ENCODE measurements around the gene MYL7.
A peak's percentile ranks its signal among the peaks of the same experiment; 100 is the strongest.
"Not testable (repeated sequence)": the region's sequence is repeated elsewhere in the genome, so short reads cannot be mapped to it uniquely, and the experiment has no call there.

The MYL7 gene

DNA sequence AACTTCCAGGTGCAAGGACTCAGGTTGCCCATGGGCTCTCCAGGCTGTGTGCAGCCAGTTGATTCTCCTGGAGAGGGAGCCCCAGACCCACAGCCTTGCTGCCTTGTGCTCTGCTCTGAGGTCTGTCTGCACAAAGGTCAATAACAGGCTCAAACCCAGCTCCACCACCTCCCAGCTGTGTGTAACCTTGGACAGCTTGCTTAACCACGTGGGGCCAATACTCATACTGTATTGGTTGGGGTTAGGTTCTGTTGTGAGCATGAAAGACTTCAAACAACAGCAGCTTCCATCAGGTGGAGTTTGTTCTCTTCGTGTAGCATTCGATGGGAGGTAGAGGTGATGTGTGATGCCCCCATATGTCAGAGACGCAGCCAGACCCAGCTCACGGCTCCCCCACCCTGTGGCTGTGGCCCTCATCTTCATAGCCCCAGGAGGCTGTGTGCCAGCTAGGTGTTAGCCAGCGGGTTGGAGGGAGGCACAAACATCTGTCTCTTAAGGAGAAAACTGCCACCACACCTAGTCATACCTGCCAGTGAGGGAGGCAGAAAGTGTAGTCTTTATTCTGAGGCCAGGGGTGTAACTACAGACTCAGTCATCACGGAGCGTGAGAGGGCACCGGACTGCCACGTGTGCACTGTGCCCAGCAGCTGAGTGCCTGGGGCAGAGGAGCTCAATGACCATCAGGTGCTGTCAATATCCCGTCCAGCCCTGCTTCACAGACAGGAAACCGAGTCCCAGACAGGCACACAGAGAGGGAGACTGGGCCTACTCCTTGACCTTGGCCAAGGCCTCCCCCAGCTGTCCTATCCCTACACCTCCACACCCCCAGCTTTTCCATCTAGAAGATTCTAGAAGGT is 9.7 kb downstream of the MYL7 start:
- Histone ChIP-seq H3K4me1 (ENCODE audit: control insufficient read depth, insufficient read depth, low read length) (no peaks in the 10 kb centered on the region), H3K4me3 (ENCODE audit: low read length) (no peak overlapping the region), H3K36me3 (ENCODE audit: control insufficient read depth, insufficient read depth, low read length) (no peaks in the 10 kb centered on the region), H3K9ac (ENCODE audit: low read length) (no peak overlapping the region), H3K9me3 (ENCODE audit: control insufficient read depth, low read length) (no peaks in the 10 kb centered on the region), H3K27me3 (ENCODE audit: control insufficient read depth, insufficient read depth, low read length) (no peaks in the 10 kb centered on the region)

DNA sequence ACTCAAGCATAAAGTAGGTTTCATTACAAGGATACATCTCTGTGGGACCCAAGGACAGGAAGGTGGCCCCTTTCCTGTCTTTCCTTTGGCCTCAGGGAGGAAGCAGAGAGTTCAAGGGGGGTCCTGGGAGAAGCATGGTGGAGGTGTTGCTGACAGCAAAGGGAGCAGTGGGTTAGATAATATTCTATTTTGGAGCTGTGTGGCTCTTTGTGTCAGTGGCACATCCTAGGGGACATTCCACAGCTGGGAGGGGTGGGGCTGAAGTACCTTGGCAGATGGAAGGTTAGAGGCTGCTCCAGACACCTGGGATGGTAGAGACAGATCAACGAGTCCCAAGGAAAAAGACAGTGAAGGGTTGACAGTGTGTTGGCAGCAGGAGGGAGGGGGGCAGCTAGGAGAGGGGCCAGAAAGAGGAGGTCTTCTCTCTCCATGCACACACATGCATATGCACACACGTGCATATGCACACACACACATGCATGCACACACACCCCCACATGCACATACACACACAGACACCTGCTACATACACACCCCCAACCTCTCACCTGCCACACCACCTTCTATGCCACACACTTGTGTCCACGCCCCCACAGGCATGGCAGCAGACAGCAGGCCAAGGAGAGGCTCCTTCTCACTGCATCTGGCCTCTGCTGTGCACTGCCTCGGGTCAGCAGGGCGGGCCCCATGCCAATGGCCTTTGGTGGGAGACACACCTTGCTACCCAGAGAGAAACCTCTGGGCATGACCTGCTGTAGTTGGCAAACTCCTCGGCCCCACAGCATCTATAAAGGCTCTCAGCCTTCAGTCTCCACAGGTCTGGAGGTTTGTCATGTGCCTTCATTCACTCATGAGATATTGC is 12.2 kb downstream of the MYL7 start:
- H3K9ac ChIP-seq (ENCODE audit: low read length): no peak overlapping the region
- no peaks in the 10 kb centered on the region for H3K36me3 ChIP-seq (ENCODE audit: control insufficient read depth, insufficient read depth, low read length)
- no peak overlapping the region for H3K4me3 ChIP-seq (ENCODE audit: low read length)
- H3K27me3 ChIP-seq (ENCODE audit: control insufficient read depth, insufficient read depth, low read length): no peaks in the 10 kb centered on the region
- no peaks in the 10 kb centered on the region for H3K4me1 ChIP-seq (ENCODE audit: control insufficient read depth, insufficient read depth, low read length)
- no peaks in the 10 kb centered on the region for H3K9me3 ChIP-seq (ENCODE audit: control insufficient read depth, low read length)

DNA sequence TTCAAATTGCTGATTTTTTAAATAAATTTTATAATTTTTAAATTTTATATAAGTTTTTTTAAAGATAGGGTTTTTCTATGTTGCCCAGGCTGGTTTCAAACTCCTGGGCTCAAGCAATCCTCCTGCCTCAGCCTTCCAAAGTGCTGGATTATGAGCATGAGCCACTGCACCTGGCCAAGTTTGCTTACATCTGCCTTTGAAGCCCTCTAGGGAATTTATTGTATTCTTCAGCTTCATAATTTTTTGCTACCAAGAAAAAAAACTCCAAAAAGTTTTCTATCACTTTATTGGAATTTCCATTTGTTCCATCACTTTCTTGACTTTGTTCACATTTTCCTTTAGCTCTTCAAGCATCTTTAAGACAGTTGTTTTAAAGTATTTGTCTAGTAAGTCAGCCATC is 14.0 kb downstream of the MYL7 start:
- no peaks in the 10 kb centered on the region for H3K9me3 ChIP-seq (ENCODE audit: control insufficient read depth, low read length)
- H3K36me3 ChIP-seq (ENCODE audit: control insufficient read depth, insufficient read depth, low read length): no peaks in the 10 kb centered on the region
- no peaks in the 10 kb centered on the region for H3K27me3 ChIP-seq (ENCODE audit: control insufficient read depth, insufficient read depth, low read length)
- no peak overlapping the region for H3K9ac ChIP-seq (ENCODE audit: low read length)
- peaks cover 10% of the 10 kb centered on the region for H3K4me1 ChIP-seq (ENCODE audit: control insufficient read depth, insufficient read depth, low read length)
- H3K4me3 ChIP-seq (ENCODE audit: low read length): no peak overlapping the region

DNA sequence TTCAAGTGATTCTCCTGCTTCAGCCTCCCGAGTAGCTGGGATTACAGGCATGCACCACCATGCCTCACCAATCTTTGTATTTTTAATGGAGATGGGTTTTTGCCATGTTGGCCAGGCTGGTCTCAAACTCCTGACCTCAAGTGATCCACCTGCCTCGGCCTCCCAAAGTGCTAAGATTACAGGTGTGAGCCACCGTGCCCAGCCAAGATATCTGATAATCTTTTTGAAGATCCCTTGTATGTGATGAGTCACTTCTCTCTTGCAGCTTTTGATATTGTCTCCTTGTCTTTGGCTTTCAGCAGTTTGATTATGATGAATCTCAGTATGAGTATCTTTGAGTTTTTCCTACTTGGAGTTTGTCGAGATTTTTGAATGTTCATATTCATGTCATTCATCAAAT is 14.6 kb downstream of the MYL7 start:
- not testable (repeated sequence) for H3K36me3 ChIP-seq (ENCODE audit: control insufficient read depth, insufficient read depth, low read length); H3K9ac ChIP-seq (ENCODE audit: low read length); H3K9me3 ChIP-seq (ENCODE audit: control insufficient read depth, low read length); H3K4me3 ChIP-seq (ENCODE audit: low read length); H3K27me3 ChIP-seq (ENCODE audit: control insufficient read depth, insufficient read depth, low read length)
- H3K4me1 ChIP-seq (ENCODE audit: control insufficient read depth, insufficient read depth, low read length): peaks cover 15% of the 10 kb centered on the region

DNA sequence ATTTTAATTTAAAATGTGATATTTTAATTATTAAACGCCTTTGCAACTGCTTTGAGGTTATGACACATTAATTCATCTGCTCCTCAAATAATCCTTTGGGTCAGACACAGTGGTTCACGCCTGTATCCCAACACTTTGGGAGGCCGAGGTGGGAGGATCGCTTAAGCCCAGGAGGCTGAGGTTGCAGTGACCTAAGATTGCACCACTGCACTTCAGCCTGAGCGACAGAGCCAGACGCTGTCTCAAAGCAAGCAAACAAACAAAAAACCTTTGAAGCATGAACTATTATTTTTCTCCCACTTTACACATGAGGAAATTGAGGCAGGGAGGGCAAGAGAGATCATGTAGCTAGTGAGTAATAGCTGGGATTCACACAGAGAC is 16.3 kb downstream of the MYL7 start:
- H3K36me3 ChIP-seq (ENCODE audit: control insufficient read depth, insufficient read depth, low read length): no peaks in the 10 kb centered on the region
- H3K4me3 ChIP-seq (ENCODE audit: low read length): no peak overlapping the region
- no peaks in the 10 kb centered on the region for H3K27me3 ChIP-seq (ENCODE audit: control insufficient read depth, insufficient read depth, low read length)
- H3K4me1 ChIP-seq (ENCODE audit: control insufficient read depth, insufficient read depth, low read length): peaks cover 20% of the 10 kb centered on the region
- no peak overlapping the region for H3K9ac ChIP-seq (ENCODE audit: low read length)
- no peaks in the 10 kb centered on the region for H3K9me3 ChIP-seq (ENCODE audit: control insufficient read depth, low read length)

DNA sequence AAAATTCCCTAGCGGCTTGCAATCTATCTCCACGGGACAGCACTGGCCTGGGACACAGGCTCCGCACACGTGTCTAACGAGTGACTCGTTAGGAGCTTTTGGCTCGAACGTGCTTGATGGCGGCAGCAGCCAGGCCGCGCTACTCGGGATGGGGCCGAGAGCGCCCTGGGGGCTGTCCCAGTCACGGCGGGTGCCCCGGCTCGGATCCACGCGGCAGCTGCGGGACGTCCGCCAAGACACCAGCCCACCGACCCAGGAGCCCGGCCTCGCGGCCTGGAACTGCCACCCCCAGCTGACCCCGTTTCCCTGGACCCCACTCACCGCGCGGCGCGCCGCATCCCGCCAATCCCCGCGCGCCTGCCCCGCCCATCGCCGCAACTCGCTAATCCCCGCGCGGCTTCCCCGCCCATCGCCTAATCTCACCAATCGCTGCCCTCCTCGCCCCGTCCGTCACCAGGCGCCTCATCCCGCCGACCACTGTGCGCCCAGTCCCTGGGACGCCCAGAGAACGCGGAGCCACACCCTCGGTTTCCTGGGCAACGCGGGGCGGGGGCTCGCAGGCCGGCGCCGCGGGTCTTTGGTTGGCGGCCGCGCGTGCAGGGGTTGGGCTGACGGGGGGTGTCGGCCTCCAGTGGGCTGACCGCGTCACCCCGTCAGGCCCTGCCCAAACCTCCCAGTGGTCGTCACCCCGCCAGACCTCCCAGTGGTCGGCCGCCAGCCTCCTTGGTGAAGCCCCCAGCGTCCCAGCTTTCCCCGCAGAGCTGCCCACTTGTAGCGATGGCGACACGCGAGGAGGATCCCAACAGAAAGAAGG is 17.7 kb downstream of the MYL7 start, which contains the start of gene POLD2:
POLD2 (minus strand) TSS at position 359 of the 814 bp plus-strand sequence. CDS start 1,495 bp downstream, outside the sequence.
- Histone ChIP-seq H3K36me3 (ENCODE audit: control insufficient read depth, insufficient read depth, low read length) (no peaks in the 10 kb centered on the region), H3K4me1 (ENCODE audit: control insufficient read depth, insufficient read depth, low read length) (peaks cover 20% of the 10 kb centered on the region), H3K9ac (ENCODE audit: low read length) (peak within 1 kb of the TSS; percentile 67), H3K4me3 (ENCODE audit: low read length) (peak within 1 kb of the TSS; percentile 66), H3K9me3 (ENCODE audit: control insufficient read depth, low read length) (no peaks in the 10 kb centered on the region), H3K27me3 (ENCODE audit: control insufficient read depth, insufficient read depth, low read length) (no peaks in the 10 kb centered on the region)

DNA sequence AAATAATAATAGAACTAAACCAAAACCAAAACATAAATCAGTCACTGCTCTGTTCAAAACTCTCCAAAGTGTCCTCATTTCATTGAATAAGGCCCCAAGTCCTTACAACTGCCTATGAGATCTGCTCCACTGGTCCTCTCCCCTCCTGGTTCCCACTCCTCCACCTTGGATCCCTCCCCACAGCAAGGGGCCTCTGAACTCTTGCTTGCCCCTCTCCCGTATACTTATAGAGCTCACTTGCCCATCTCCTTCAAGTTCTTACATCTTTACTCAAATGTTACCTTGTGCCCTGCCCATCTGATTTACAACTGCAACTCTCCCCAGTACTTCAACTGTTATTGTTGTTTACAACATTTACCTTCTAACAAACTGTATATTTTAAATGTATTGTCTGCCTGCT is 18.6 kb downstream of the MYL7 start:
- Histone ChIP-seq H3K27me3 (ENCODE audit: control insufficient read depth, insufficient read depth, low read length) (no peaks in the 10 kb centered on the region), H3K4me1 (ENCODE audit: control insufficient read depth, insufficient read depth, low read length) (peaks cover 20% of the 10 kb centered on the region), H3K4me3 (ENCODE audit: low read length) (peak overlapping the region; percentile 66)

DNA sequence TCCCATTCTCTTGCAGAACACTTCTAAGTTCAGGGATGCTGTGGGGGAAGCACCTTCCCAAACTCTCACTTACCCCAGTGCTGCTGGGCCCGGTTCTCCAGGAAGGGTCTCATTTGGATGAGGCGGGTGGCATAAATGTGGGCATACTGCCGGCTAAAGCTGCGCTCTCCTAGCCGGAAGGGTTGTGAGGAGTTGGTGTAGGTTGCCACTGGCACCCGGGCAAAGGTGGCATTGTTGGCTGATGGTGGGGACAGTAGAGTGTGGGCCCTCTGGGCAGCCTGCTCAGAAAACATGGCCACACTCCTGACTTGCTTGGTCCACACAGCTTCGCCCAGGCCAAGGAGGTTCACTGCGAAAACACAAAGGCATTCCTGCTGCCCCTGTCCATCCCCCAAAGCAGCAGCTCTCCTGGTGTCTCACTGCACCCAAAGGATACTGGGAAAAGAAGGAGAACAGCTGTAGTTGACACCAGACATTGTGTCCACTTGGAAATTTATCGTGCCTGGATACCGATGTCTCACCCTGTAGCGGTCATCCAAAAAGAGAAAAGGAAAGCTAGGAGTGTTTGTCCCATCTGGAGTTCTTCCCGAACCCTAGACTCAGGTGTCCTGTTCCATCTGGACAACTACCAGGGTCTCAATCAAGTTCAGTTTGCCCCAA is 19.2 kb downstream of the MYL7 start:
- H3K9ac ChIP-seq (ENCODE audit: low read length): no peak overlapping the region
- no peaks in the 10 kb centered on the region for H3K36me3 ChIP-seq (ENCODE audit: control insufficient read depth, insufficient read depth, low read length)
- no peak overlapping the region for H3K4me3 ChIP-seq (ENCODE audit: low read length)
- peaks cover 20% of the 10 kb centered on the region for H3K4me1 ChIP-seq (ENCODE audit: control insufficient read depth, insufficient read depth, low read length)
- no peaks in the 10 kb centered on the region for H3K9me3 ChIP-seq (ENCODE audit: control insufficient read depth, low read length)
- H3K27me3 ChIP-seq (ENCODE audit: control insufficient read depth, insufficient read depth, low read length): no peaks in the 10 kb centered on the region

More for the DNA sequence above, 18.6 kb downstream of the MYL7 start:
- Histone ChIP-seq H3K9ac (ENCODE audit: low read length) (peak overlapping the region; percentile 67), H3K36me3 (ENCODE audit: control insufficient read depth, insufficient read depth, low read length) (no peaks in the 10 kb centered on the region), H3K9me3 (ENCODE audit: control insufficient read depth, low read length) (no peaks in the 10 kb centered on the region)

DNA sequence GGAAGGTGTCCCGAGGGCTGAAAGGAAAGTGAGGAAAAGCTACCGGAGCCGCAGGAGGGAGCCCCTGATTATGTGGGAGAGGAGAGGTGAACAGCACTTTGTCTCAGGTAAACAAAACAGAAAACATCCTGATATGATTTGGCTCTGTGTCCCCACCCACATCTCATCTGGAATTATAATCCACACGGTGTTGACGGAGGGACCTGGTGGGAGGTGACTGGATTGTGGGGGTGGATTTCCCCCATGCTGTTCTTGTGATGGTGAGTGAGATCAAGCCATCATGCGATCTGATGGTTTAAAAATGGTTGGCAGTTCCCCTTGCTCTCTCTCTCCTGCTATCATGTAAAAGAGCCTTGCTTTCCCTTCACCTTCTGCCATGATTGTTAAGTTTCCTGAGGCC is 20.7 kb downstream of the MYL7 start:
- no peak overlapping the region for H3K4me3 ChIP-seq (ENCODE audit: low read length)
- no peaks in the 10 kb centered on the region for H3K27me3 ChIP-seq (ENCODE audit: control insufficient read depth, insufficient read depth, low read length)
- no peaks in the 10 kb centered on the region for H3K9me3 ChIP-seq (ENCODE audit: control insufficient read depth, low read length)
- H3K9ac ChIP-seq (ENCODE audit: low read length): no peak overlapping the region
- H3K36me3 ChIP-seq (ENCODE audit: control insufficient read depth, insufficient read depth, low read length): no peaks in the 10 kb centered on the region
- H3K4me1 ChIP-seq (ENCODE audit: control insufficient read depth, insufficient read depth, low read length): peaks cover 20% of the 10 kb centered on the region

DNA sequence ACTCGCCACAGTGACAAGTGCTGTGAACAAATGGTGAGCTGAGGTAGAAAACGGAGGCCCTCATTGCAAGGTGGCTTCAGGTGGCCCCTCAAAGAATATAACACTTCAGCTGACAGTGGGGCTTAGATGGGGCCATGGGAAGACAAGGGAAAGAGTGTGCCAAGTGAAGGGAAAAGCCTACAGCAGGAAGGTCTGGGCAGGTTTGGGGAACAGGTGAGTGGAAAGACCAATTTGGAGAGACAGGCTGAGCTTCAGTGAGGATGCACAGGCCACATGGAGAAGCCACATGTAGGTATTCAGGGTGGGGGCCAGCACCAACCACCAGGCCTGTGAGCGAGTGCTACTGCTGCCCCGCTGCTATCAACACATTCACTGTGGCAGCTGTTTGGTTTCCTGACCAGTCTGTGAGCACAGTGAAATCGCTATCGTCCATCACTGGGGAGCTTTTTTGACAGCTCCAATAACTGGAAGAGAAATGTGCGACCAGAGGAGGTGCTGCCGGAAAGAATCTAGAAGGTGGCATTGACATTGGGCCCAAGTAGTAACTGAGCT is 21.2 kb downstream of the MYL7 start:
- H3K36me3 ChIP-seq (ENCODE audit: control insufficient read depth, insufficient read depth, low read length): no peaks in the 10 kb centered on the region
- no peak overlapping the region for H3K4me3 ChIP-seq (ENCODE audit: low read length)
- peaks cover 20% of the 10 kb centered on the region for H3K4me1 ChIP-seq (ENCODE audit: control insufficient read depth, insufficient read depth, low read length)
- H3K27me3 ChIP-seq (ENCODE audit: control insufficient read depth, insufficient read depth, low read length): no peaks in the 10 kb centered on the region
- no peaks in the 10 kb centered on the region for H3K9me3 ChIP-seq (ENCODE audit: control insufficient read depth, low read length)
- no peak overlapping the region for H3K9ac ChIP-seq (ENCODE audit: low read length)

DNA sequence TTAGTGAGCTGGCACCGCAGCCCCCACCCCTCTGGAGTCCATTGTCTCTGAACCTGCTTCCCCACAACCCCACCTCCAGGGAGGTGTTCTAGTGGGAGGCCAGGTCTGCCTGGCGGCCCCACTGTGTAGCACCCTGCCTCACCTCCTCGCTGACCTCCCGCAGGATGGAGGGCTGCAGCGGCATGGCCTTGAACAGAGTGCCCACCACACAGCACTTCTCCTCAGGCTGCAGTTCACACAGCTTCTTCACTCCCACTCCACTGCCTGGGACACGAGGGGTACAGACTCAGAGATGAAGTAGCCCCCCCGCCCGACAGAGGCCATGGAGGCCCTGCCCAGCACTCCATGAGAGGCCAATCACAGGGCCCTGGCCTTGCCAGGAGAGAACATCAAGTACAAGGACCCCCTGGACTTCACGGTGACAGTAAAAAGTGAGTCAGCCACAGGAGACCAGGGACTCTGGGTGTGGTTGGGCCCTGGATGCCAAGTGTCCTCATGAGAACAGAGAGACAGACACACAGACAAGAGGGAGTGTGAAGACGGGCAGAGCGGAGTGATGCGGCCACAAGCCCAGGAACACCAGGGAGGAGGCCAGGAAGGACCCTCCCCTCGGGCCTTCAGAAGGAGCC is 23.2 kb downstream of the MYL7 start:
- Histone ChIP-seq H3K4me1 (ENCODE audit: control insufficient read depth, insufficient read depth, low read length) (peaks cover 18% of the 10 kb centered on the region), H3K27me3 (ENCODE audit: control insufficient read depth, insufficient read depth, low read length) (no peaks in the 10 kb centered on the region), H3K36me3 (ENCODE audit: control insufficient read depth, insufficient read depth, low read length) (peaks cover 5% of the 10 kb centered on the region), H3K9ac (ENCODE audit: low read length) (no peak overlapping the region), H3K9me3 (ENCODE audit: control insufficient read depth, low read length) (no peaks in the 10 kb centered on the region), H3K4me3 (ENCODE audit: low read length) (no peak overlapping the region)

All from mucosa of stomach (tissue), 1 donor.